Activated naive CD8-positive, alpha-beta T cell treated with anti-CD3 and anti-CD28 coated beads, Interleukin-2, amount 50 U/mL, for 24 hours (primary cell): Measurements from ENCODE around the gene BAHD1.

Experiments
- ATAC-seq: fragments of 150-1000 bp; cut with Tn5 transposase; one replicate; pipeline ENCODE4 v1.10.0; 2021
- DNase-seq: peaks from one replicate; pipeline ENCODE4 v3.0.0; 2021
- H3K27ac Mint-ChIP-seq: one replicate; pipeline ENCODE4 v1.8.0; 2021; ENCODE audit warnings: mild to moderate bottlenecking, mixed read lengths
- H3K27me3 Mint-ChIP-seq: one replicate; pipeline ENCODE4 v1.8.0; 2021; ENCODE audit warnings: mixed read lengths
- H3K36me3 Mint-ChIP-seq: one replicate; pipeline ENCODE4 v1.8.0; 2021; ENCODE audit warnings: low read depth, mixed read lengths
- H3K4me1 Mint-ChIP-seq: one replicate; pipeline ENCODE4 v1.8.0; 2021; ENCODE audit warnings: mixed read lengths
- H3K4me3 Mint-ChIP-seq: one replicate; pipeline ENCODE4 v1.8.0; 2021; ENCODE audit warnings: mild to moderate bottlenecking, moderate library complexity, mixed read lengths
- H3K9me3 Mint-ChIP-seq: one replicate; pipeline ENCODE4 v1.8.0; 2021; ENCODE audit warnings: mixed read lengths

The BAHD1 gene

DNA sequence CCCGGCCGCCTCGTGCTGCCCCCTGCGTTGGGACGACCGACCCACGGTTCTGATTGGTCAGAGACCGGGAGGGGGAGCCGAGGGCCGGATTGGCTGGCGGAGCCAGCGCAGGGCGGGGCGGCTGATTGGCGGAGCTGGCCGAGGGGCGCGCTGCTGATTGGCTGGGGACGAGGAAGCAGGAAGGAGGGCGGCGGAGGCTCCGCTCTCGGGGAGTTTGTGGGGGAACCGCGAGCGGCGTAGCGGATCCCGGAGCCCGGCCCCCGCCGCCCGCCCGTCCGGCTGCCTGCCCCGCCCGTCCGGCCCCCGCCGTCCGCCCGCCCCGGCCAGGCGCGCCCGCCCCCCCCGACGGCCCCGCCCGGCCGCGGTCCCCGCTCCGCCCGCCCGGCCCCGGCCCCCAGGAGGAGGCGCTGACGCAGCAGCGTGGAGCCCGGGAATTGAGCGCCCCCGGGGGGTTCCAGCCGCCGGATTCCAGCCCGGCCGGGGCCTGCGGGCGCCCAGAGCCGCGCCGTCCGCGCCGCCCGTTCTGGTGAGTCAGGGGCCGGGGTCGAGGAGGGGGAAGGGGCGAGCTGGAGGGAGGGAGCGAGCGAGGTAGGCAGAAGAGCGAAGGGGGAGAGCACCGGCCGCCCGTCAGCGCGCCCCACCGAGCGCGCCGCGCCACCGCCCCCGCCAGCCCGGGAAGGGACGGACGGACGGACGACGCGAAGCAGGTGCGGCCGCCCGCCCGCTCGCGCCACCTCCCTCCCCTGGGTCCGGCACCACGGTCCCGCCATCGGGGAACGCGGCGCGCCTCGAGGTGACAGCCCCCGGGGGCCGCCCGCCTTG, at the start of gene BAHD1:
Gene BAHD1 (plus strand): TSS at position 211 of the 822 bp plus-strand sequence. CDS start 17,512 bp downstream, outside the sequence.
- DNase-seq (peak; percentile 98), ATAC-seq (peak; percentile 92)
- H3K4me1 Mint-ChIP-seq: peaks cover 58% of the 10 kb centered on the region
- peak within 1 kb of the TSS; percentile 87 for H3K27ac Mint-ChIP-seq
- H3K36me3 Mint-ChIP-seq: peaks cover 2% of the 10 kb centered on the region
- H3K4me3 Mint-ChIP-seq: peak within 1 kb of the TSS; percentile 84
- peaks cover 31% of the 10 kb centered on the region for H3K27me3 Mint-ChIP-seq
- H3K9me3 Mint-ChIP-seq: no peaks in the 10 kb centered on the region

DNA sequence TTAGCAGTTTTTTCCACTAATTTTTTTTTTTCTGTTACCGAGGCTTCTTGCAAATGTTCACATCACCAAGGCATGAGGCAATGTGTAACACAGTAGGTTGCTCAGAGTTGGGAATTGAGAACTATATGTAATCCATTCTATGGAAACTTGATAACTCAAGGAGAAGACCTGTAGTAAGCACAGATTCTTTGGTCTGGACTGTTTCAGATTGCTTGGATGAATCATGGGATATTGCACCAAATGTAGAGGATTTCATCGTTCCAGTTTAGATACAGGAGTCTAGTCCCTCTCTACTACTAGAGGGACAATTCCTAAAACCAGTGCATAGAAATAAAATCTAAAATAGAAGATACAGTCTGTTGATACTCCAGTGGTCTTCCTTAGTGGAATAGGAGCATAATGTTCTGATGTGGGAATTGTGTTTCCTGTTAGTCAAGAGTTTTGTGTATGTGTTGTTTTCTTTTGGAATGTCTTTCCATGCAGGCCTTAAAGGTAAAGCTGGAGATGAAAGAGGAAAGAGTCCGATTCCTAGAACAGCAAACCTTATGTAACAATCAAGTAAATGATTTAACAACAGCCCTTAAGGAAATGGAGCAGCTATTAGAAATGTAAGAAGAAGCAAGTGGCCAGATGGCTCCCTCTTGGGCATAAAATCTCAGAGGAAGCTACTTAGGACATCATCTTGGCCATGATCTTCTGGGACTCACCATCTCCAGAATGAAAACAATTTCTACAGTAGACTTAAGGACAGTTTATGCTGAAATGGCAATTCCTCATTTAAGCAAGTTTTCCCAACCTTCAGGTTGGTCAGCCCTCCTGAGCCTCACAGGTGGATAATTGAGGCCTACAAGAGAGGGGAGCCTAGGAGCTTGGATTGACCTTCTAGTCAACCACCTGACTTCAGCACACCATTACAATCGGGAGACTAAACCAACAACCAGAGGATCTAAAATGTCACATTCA, 47.5 kb upstream of the BAHD1 start:
- DNase-seq: no peak
- Mint-ChIP-seq H3K36me3 (peaks cover 53% of the 10 kb centered on the region), H3K27ac (no peak overlapping the region), H3K27me3 (no peaks in the 10 kb centered on the region), H3K4me1 (peaks cover 8% of the 10 kb centered on the region), H3K4me3 (no peak overlapping the region), H3K9me3 (no peaks in the 10 kb centered on the region)
- ATAC-seq: no peak

- peak overlapping the region; percentile 9 for H3K4me3 Mint-ChIP-seq
These were observed 42.9 kb upstream of the BAHD1 start for GRCh38 chr15:40397688-40398412.

DNA sequence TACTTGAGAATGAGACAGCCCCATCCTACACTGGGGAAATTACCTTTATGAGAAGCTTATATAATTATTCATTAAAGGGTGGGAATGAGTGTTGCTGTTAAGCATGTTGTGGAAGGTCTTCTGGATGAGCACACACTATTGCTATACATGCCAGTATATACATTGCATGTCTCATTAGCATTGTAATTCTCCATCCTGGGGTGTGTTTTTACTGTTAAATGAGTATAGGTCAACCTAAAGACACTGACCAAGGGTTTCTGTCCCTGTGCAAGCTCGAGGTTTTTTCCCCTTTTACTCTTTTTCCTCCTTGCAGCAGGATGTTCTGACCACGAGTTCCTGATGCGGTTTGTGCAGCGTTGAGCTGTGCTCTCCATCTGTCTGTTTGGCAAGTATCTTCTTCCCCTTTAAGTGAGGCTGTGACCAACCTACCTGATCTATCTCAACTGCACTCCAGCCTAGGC, 42.3 kb upstream of the BAHD1 start:
- Mint-ChIP-seq H3K27ac (no peak overlapping the region), H3K36me3 (peaks cover 11% of the 10 kb centered on the region)
- peak; percentile 96 for ATAC-seq

More at GRCh38 chr15:40397688-40398412, 42.9 kb upstream of the BAHD1 start:
- no peak for DNase-seq
- no peak overlapping the region for H3K27ac Mint-ChIP-seq
- peaks cover 16% of the 10 kb centered on the region for H3K36me3 Mint-ChIP-seq
- no peak for ATAC-seq
- H3K27me3 Mint-ChIP-seq: no peaks in the 10 kb centered on the region
- no peaks in the 10 kb centered on the region for H3K9me3 Mint-ChIP-seq
- H3K4me1 Mint-ChIP-seq: peaks cover 23% of the 10 kb centered on the region

DNA sequence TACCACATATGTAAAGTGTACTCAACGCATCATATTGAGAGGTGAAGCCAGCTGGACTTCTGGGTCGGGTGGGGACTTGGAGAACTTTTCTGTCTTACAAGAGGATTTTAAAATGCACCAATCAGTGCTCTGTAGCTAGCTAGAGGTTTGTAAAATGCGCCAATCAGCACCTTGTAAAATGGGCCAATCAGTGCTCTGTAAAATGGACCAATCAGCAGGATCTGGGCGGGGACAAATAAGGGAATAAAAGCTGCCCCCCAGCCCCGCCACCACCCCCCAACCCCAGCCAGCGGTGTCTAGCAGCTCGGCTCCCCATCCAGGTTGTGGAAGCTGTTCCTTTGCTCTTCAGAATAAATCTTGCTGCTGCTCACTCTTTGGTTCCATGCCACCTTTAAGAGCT, 41.4 kb upstream of the BAHD1 start:
- H3K4me1 Mint-ChIP-seq: peaks cover 28% of the 10 kb centered on the region
- H3K27me3 Mint-ChIP-seq: no peaks in the 10 kb centered on the region
- H3K4me3 Mint-ChIP-seq: no peak overlapping the region
- DNase-seq: no peak
- no peaks in the 10 kb centered on the region for H3K9me3 Mint-ChIP-seq
- no peak for ATAC-seq
- peaks cover 5% of the 10 kb centered on the region for H3K36me3 Mint-ChIP-seq
- H3K27ac Mint-ChIP-seq: no peak overlapping the region

More for the DNA sequence above, 42.3 kb upstream of the BAHD1 start:
- Mint-ChIP-seq H3K4me1 (peaks cover 23% of the 10 kb centered on the region), H3K9me3 (no peaks in the 10 kb centered on the region), H3K27me3 (no peaks in the 10 kb centered on the region), H3K4me3 (peak overlapping the region; percentile 9)
- peak; percentile 30 for DNase-seq

- Mint-ChIP-seq H3K27ac (peak within 1 kb of the TSS; percentile 88), H3K9me3 (no peaks in the 10 kb centered on the region), H3K4me1 (peaks cover 55% of the 10 kb centered on the region), H3K4me3 (peak within 1 kb of the TSS; percentile 89), H3K27me3 (no peaks in the 10 kb centered on the region), H3K36me3 (peaks cover 18% of the 10 kb centered on the region)
- ATAC-seq (peak; percentile 99), DNase-seq (peak; percentile 93)
These were observed 35.0 kb upstream of the BAHD1 start, which contains the start of gene IVD for GRCh38 chr15:40405501-40406381. Gene IVD (plus strand): TSS chr15:40405795. CDS start chr15:40405828, 33 bp downstream.

DNA sequence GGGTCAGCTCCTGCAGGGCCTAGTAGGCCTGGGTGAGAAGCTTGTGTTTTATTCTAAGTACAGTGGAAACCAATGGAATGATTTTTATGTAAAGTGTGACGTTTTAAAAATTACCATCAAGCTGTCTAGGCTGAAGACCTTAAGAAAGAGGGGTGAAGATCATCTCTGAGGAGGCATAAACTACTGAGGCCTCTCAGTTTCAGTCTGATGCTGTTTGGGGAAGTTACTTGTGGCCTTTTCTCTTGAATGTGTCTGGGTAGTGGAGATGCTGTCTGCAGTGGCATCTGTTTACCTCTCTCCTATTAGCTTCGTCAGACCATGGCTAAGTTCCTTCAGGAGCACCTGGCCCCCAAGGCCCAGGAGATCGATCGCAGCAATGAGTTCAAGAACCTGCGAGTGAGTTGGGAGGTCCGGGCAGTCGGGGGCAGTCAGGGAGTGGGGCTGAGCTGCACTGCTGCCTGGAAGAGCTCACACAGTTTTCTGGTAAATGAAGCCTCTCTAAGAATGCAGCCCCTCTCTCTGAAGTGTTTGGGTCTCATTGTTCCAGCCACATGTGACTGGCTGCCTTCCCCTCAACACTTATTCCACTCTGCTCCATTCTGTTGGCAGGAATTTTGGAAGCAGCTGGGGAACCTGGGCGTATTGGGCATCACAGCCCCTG, 33.3 kb upstream of the BAHD1 start:
- Mint-ChIP-seq H3K4me3 (peak overlapping the region; percentile 64), H3K27ac (peak overlapping the region; percentile 72), H3K27me3 (no peaks in the 10 kb centered on the region), H3K36me3 (peaks cover 34% of the 10 kb centered on the region), H3K4me1 (peaks cover 55% of the 10 kb centered on the region), H3K9me3 (no peaks in the 10 kb centered on the region)
- ATAC-seq: no peak
- no peak for DNase-seq

- Mint-ChIP-seq H3K9me3 (no peaks in the 10 kb centered on the region), H3K4me3 (no peak overlapping the region), H3K4me1 (peaks cover 50% of the 10 kb centered on the region), H3K27me3 (no peaks in the 10 kb centered on the region), H3K27ac (no peak overlapping the region), H3K36me3 (peaks cover 41% of the 10 kb centered on the region)
- ATAC-seq (no peak), DNase-seq (no peak)
These were observed 31.4 kb upstream of the BAHD1 start for GRCh38 chr15:40409366-40409765.

DNA sequence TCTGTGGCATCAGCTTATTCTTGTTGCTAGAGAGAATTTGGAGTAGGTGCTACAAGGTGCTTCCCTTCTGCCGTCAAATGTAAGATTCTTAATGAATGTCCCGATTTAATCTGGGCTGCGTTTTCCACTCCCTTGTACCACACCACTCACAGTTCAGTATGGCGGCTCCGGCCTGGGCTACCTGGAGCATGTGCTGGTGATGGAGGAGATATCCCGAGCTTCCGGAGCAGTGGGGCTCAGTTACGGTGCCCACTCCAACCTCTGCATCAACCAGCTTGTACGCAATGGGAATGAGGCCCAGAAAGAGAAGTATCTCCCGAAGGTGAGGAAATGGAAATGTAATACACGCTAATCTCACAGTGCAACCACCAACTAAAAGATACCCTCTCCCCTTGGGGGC, 30.3 kb upstream of the BAHD1 start:
- Mint-ChIP-seq H3K4me1 (peaks cover 39% of the 10 kb centered on the region), H3K9me3 (no peaks in the 10 kb centered on the region), H3K27ac (no peak overlapping the region), H3K4me3 (no peak overlapping the region), H3K27me3 (no peaks in the 10 kb centered on the region), H3K36me3 (peaks cover 47% of the 10 kb centered on the region)
- DNase-seq: no peak
- ATAC-seq: no peak

- no peak overlapping the region for H3K27ac Mint-ChIP-seq
- ATAC-seq (no peak), DNase-seq (no peak)
- no peaks in the 10 kb centered on the region for H3K27me3 Mint-ChIP-seq
- no peak overlapping the region for H3K4me3 Mint-ChIP-seq
- H3K36me3 Mint-ChIP-seq: peaks cover 46% of the 10 kb centered on the region
- peaks cover 26% of the 10 kb centered on the region for H3K4me1 Mint-ChIP-seq
- no peaks in the 10 kb centered on the region for H3K9me3 Mint-ChIP-seq
These were observed 28.5 kb upstream of the BAHD1 start for GRCh38 chr15:40412095-40412759.

GRCh38 chr15:40413036-40413435, 27.7 kb upstream of the BAHD1 start:
- H3K4me1 Mint-ChIP-seq: peaks cover 18% of the 10 kb centered on the region
- H3K4me3 Mint-ChIP-seq: no peak overlapping the region
- H3K27me3 Mint-ChIP-seq: no peaks in the 10 kb centered on the region
- H3K27ac Mint-ChIP-seq: no peak overlapping the region
- no peaks in the 10 kb centered on the region for H3K9me3 Mint-ChIP-seq
- H3K36me3 Mint-ChIP-seq: peaks cover 40% of the 10 kb centered on the region
- ATAC-seq (no peak), DNase-seq (no peak)

DNA sequence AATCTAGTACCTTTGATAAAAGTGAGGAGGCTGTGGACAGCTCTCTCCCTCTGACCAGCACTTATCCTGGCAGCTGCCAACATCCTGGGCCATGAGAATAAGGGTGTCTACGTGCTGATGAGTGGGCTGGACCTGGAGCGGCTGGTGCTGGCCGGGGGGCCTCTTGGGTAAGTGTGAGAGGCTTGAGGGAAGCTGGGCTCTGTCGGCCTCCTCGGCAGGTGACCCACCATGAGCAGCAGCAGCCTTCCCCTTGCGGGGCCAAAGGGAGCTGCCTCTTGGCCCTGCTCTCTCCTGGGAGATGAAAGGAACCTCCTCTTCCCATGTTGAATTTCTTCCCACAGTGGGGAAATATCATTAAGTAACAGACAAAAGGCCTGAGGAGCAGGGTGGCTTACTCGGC, 25.9 kb upstream of the BAHD1 start:
- Mint-ChIP-seq H3K36me3 (peaks cover 40% of the 10 kb centered on the region), H3K27me3 (no peaks in the 10 kb centered on the region), H3K4me1 (peaks cover 4% of the 10 kb centered on the region), H3K27ac (no peak overlapping the region), H3K9me3 (no peaks in the 10 kb centered on the region), H3K4me3 (no peak overlapping the region)
- ATAC-seq (no peak), DNase-seq (no peak)
